ENCODE measurements around the gene DYNLT3. TPM values are rescaled to one million over a fixed set of nuclear protein-coding genes. Genes with fewer than 3 reads are reported as not detected.

The DYNLT3 gene
- total RNA-seq, 5 donors from 2014 or later (not counting 1 experiment from before 2014, with no cell fraction given), result 22.5 to 33.9 (median 29.8) TPM

GRCh38 chrX:37830371-37830770 lies 17.0 kb downstream of the DYNLT3 start:
- H3K36me3 ChIP-seq (ENCODE audit: control insufficient read depth in 2 of 2, extremely low read depth in 1 of 2, insufficient read depth in 1 of 2, low read length in 1 of 2), result no peaks in the 10 kb centered on the region
- no peaks in the 10 kb centered on the region for H3K27me3 ChIP-seq (replicated peaks in 1 of 2; ENCODE audit: control insufficient read depth in 2 of 2, extremely low read depth in 1 of 2, insufficient read depth in 2 of 2, low read length in 1 of 2)
- Mint-ChIP-seq H3K4me3 (no peak overlapping the region), H3K27ac (no peak overlapping the region), H3K27me3 (peaks cover 0 to 8% of the 10 kb centered on the region in 2 donors), H3K9me3 (no peaks in the 10 kb centered on the region), H3K4me1 (peaks cover 6 to 16% (median 12%) of the 10 kb centered on the region in 3 donors), H3K36me3 (no peaks in the 10 kb centered on the region)
- POLR2A ChIA-PET, result no interaction called here
- no peak overlapping the region for H3K27ac ChIP-seq (ENCODE audit: low read length)
- no CpG with 5 or more reads among the region's 1 CpG for WGBS (ENCODE audit: insufficient coverage)
- no peaks in the 10 kb centered on the region for H3K4me1 ChIP-seq (ENCODE audit: control insufficient read depth in 1 of 2, extremely low read depth in 1 of 2, insufficient read depth in 2 of 2, low read length in 2 of 2)
- CTCF ChIA-PET, result interaction anchor here (0.6 to 1.6 kb wide), 2 partner anchors 14 to 84 kb away, joined by 3 to 4 read pairs; no protein-coding TSS in a partner anchor
- H3K4me3 ChIP-seq (ENCODE audit: control insufficient read depth in 1 of 2, extremely low read depth in 1 of 2, low read length in 1 of 2), result no peak overlapping the region
- DNase-seq, result no peak
- no peak for ATAC-seq (replicated peaks in 1 of 4)
- no peaks in the 10 kb centered on the region for H3K9me3 ChIP-seq

DNA sequence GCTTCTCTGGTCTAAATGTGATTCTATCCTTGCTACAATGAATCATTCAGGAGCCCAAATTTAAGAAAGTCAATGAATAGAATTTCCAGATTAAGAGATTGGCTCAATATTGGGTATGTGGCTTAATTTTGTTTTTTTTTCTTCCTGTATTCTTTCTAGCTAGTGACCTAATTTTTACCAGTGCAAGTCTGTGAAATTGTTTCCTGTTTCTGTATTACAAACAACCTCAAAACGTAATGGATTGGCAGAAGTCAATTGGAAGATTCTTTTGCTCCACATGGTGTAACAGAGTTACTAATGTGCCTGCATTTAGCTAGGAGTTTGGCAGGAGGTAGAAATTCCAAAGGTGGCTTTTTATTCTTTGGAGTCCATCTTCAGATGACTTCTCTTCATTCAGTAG lies 17.6 kb downstream of the DYNLT3 start:
- Mint-ChIP-seq H3K4me3 (no peak overlapping the region), H3K27me3 (peaks cover 0 to 8% of the 10 kb centered on the region in 2 donors), H3K9me3 (no peaks in the 10 kb centered on the region), H3K27ac (peak overlapping the region; percentile 39 to 68), H3K36me3 (no peaks in the 10 kb centered on the region), H3K4me1 (peaks cover 11 to 23% (median 18%) of the 10 kb centered on the region in 3 donors)
- WGBS (ENCODE audit: insufficient coverage), result no CpG with 5 or more reads among the region's 1 CpG
- Histone ChIP-seq H3K4me1 (ENCODE audit: control insufficient read depth in 1 of 2, extremely low read depth in 1 of 2, insufficient read depth in 2 of 2, low read length in 2 of 2) (peaks cover 0 to 4% of the 10 kb centered on the region in 2 experiments), H3K27ac (ENCODE audit: low read length) (no peak overlapping the region), H3K27me3 (replicated peaks in 1 of 2; ENCODE audit: control insufficient read depth in 2 of 2, extremely low read depth in 1 of 2, insufficient read depth in 2 of 2, low read length in 1 of 2) (no peaks in the 10 kb centered on the region), H3K9me3 (no peaks in the 10 kb centered on the region), H3K4me3 (ENCODE audit: control insufficient read depth in 1 of 2, extremely low read depth in 1 of 2, low read length in 1 of 2) (no peak overlapping the region), H3K36me3 (ENCODE audit: control insufficient read depth in 2 of 2, extremely low read depth in 1 of 2, insufficient read depth in 1 of 2, low read length in 1 of 2) (no peaks in the 10 kb centered on the region)
- CTCF ChIA-PET, result interaction anchor here (0.6 to 1.6 kb wide), 3 partner anchors 14 to 84 kb away, joined by 3 to 9 read pairs (median 4); no protein-coding TSS in a partner anchor
- POLR2A ChIA-PET, result no interaction called here
- ATAC-seq (replicated peaks in 1 of 4) (no peak), DNase-seq (no peak)

GRCh38 chrX:37825215-37825842 lies 22.0 kb downstream of the DYNLT3 start:
- ATAC-seq (replicated peaks in 1 of 4), result peak; percentile 65 to 75 (median 71)
- peak; percentile 5 to 73 (median 46) for DNase-seq
- ChIA-PET POLR2A (interaction anchor here in 1 of 2 donors (1.0 kb wide), 1 partner anchor 17 kb away, joined by 3 read pairs; no protein-coding TSS in a partner anchor), CTCF (interaction anchor here (0.6 to 5.2 kb wide), 13 partner anchors 11 to 316 kb away, joined by 3 to 77 read pairs (median 3); no protein-coding TSS in a partner anchor)
- no peak overlapping the region for H3K27ac ChIP-seq (ENCODE audit: low read length)
- no peak overlapping the region for H3K4me3 Mint-ChIP-seq
- H3K9me3 ChIP-seq, result no peaks in the 10 kb centered on the region
- H3K4me1 ChIP-seq (ENCODE audit: control insufficient read depth in 1 of 2, extremely low read depth in 1 of 2, insufficient read depth in 2 of 2, low read length in 2 of 2), result peaks cover 0 to 8% of the 10 kb centered on the region in 2 experiments
- no peaks in the 10 kb centered on the region for H3K9me3 Mint-ChIP-seq
- H3K27me3 ChIP-seq (replicated peaks in 1 of 2; ENCODE audit: control insufficient read depth in 2 of 2, extremely low read depth in 1 of 2, insufficient read depth in 2 of 2, low read length in 1 of 2), result no peaks in the 10 kb centered on the region
- H3K36me3 ChIP-seq (ENCODE audit: control insufficient read depth in 2 of 2, extremely low read depth in 1 of 2, insufficient read depth in 1 of 2, low read length in 1 of 2), result no peaks in the 10 kb centered on the region
- no peaks in the 10 kb centered on the region for H3K36me3 Mint-ChIP-seq
- no CpG with 5 or more reads among the region's 3 CpGs for WGBS (ENCODE audit: insufficient coverage)
- H3K4me3 ChIP-seq (ENCODE audit: control insufficient read depth in 1 of 2, extremely low read depth in 1 of 2, low read length in 1 of 2), result no peak overlapping the region
- H3K27me3 Mint-ChIP-seq, result peaks cover 0 to 4% of the 10 kb centered on the region in 2 donors
- H3K4me1 Mint-ChIP-seq, result peaks cover 18 to 31% (median 26%) of the 10 kb centered on the region in 3 donors
- no peak overlapping the region for H3K27ac Mint-ChIP-seq

DNA sequence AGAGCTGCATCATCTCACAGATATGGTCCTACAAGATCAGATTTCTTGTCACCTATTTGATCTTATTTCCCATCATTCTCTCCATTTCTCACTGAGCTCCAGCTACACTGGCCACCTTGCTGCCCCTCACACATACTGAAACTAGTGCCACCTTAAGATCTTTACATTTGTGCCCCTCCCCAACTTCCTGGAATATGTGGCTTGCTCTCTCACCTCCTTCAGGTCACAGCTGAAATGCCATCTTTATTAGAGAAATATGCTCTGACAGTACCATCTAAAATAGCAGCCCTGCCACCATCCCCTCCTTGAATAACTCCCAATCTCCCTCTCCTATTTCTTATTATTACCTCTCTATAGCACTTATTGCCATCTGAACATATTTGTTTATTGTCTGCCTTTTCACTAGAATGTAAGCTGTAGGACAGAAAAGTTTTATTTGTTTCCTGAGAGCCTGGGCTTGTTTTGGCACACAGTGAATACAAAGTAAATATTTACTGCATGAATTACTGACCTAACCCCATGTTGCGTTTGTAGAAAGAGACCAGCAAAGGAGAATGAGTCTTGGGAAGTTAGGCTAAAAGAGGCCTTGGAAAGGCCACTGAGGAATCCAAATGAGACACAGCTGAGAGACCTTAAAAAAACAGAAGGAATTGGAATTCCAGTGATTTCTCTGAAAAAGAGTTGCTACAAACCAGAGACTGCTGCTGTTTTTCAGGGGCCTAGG lies 22.7 kb downstream of the DYNLT3 start:
- CTCF ChIA-PET, result interaction anchor here (0.6 to 5.2 kb wide), 13 partner anchors 10 to 315 kb away, joined by 3 to 77 read pairs (median 3); no protein-coding TSS in a partner anchor
- H3K4me1 Mint-ChIP-seq, result peaks cover 15 to 27% (median 21%) of the 10 kb centered on the region in 3 donors
- no peak for DNase-seq
- no peak overlapping the region for H3K27ac ChIP-seq (ENCODE audit: low read length)
- peaks cover 0 to 8% of the 10 kb centered on the region in 2 experiments for H3K4me1 ChIP-seq (ENCODE audit: control insufficient read depth in 1 of 2, extremely low read depth in 1 of 2, insufficient read depth in 2 of 2, low read length in 2 of 2)
- H3K9me3 Mint-ChIP-seq, result no peaks in the 10 kb centered on the region
- no peaks in the 10 kb centered on the region for H3K36me3 ChIP-seq (ENCODE audit: control insufficient read depth in 2 of 2, extremely low read depth in 1 of 2, insufficient read depth in 1 of 2, low read length in 1 of 2)
- WGBS (ENCODE audit: insufficient coverage), result no CpG with 5 or more reads among the region's 1 CpG
- H3K9me3 ChIP-seq, result no peaks in the 10 kb centered on the region
- ATAC-seq (replicated peaks in 1 of 4), result no peak
- peak overlapping the region in 1 of 2 donors; percentile 37 for H3K27ac Mint-ChIP-seq
- H3K36me3 Mint-ChIP-seq, result no peaks in the 10 kb centered on the region
- no peak overlapping the region for H3K4me3 ChIP-seq (ENCODE audit: control insufficient read depth in 1 of 2, extremely low read depth in 1 of 2, low read length in 1 of 2)
- no peaks in the 10 kb centered on the region for H3K27me3 ChIP-seq (replicated peaks in 1 of 2; ENCODE audit: control insufficient read depth in 2 of 2, extremely low read depth in 1 of 2, insufficient read depth in 2 of 2, low read length in 1 of 2)
- peaks cover 0 to 4% of the 10 kb centered on the region in 2 donors for H3K27me3 Mint-ChIP-seq
- H3K4me3 Mint-ChIP-seq, result no peak overlapping the region
- POLR2A ChIA-PET, result interaction anchor here in 1 of 2 donors (1.0 kb wide), 1 partner anchor 17 kb away, joined by 3 read pairs; no protein-coding TSS in a partner anchor

DNA sequence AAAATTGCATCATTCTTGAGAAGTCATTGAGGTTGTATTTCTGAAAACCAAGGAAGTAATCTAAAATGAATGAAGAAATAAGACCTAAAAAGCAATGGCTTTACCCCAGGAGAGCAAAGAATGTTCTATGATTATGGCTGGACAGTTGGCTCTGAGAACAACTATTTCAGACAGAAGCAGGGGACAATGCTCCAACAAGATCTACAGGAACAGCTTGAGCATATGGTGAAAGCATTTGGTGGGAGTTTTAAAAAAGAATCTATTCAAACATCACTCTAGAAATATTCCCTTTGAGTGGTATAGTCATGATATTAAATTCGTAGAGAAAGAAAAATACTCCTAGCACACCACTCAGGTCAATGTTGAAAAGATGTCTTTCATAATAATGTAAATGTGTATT lies 26.7 kb downstream of the DYNLT3 start:
- no peaks in the 10 kb centered on the region for H3K36me3 ChIP-seq (ENCODE audit: control insufficient read depth in 2 of 2, extremely low read depth in 1 of 2, insufficient read depth in 1 of 2, low read length in 1 of 2)
- peaks cover 0 to 16% of the 10 kb centered on the region in 2 donors for H3K27me3 Mint-ChIP-seq
- no peaks in the 10 kb centered on the region for H3K9me3 Mint-ChIP-seq
- ATAC-seq (replicated peaks in 1 of 4) (no peak), DNase-seq (no peak)
- no CpG with 5 or more reads among the region's 1 CpG for WGBS (ENCODE audit: insufficient coverage)
- H3K9me3 ChIP-seq, result no peaks in the 10 kb centered on the region
- H3K4me3 Mint-ChIP-seq, result no peak overlapping the region
- peaks cover 0 to 8% of the 10 kb centered on the region in 2 experiments for H3K4me1 ChIP-seq (ENCODE audit: control insufficient read depth in 1 of 2, extremely low read depth in 1 of 2, insufficient read depth in 2 of 2, low read length in 2 of 2)
- H3K4me3 ChIP-seq (ENCODE audit: control insufficient read depth in 1 of 2, extremely low read depth in 1 of 2, low read length in 1 of 2), result no peak overlapping the region
- H3K4me1 Mint-ChIP-seq, result peaks cover 12 to 20% (median 15%) of the 10 kb centered on the region in 3 donors
- H3K27ac Mint-ChIP-seq, result no peak overlapping the region
- ChIA-PET CTCF (no interaction called here), POLR2A (no interaction called here)
- no peaks in the 10 kb centered on the region for H3K36me3 Mint-ChIP-seq
- H3K27me3 ChIP-seq (replicated peaks in 1 of 2; ENCODE audit: control insufficient read depth in 2 of 2, extremely low read depth in 1 of 2, insufficient read depth in 2 of 2, low read length in 1 of 2), result no peaks in the 10 kb centered on the region
- no peak overlapping the region for H3K27ac ChIP-seq (ENCODE audit: low read length)

GRCh38 chrX:37818031-37818430 lies 29.3 kb downstream of the DYNLT3 start:
- no CpG with 5 or more reads among the region's 2 CpGs for WGBS (ENCODE audit: insufficient coverage)
- H3K27ac Mint-ChIP-seq, result no peak overlapping the region
- peaks cover 0 to 18% of the 10 kb centered on the region in 2 donors for H3K27me3 Mint-ChIP-seq
- no peaks in the 10 kb centered on the region for H3K36me3 Mint-ChIP-seq
- H3K9me3 Mint-ChIP-seq, result no peaks in the 10 kb centered on the region
- no peaks in the 10 kb centered on the region for H3K4me1 ChIP-seq (ENCODE audit: control insufficient read depth in 1 of 2, extremely low read depth in 1 of 2, insufficient read depth in 2 of 2, low read length in 2 of 2)
- no peak overlapping the region for H3K27ac ChIP-seq (ENCODE audit: low read length)
- H3K27me3 ChIP-seq (replicated peaks in 1 of 2; ENCODE audit: control insufficient read depth in 2 of 2, extremely low read depth in 1 of 2, insufficient read depth in 2 of 2, low read length in 1 of 2), result no peaks in the 10 kb centered on the region
- H3K4me3 Mint-ChIP-seq, result no peak overlapping the region
- H3K36me3 ChIP-seq (ENCODE audit: control insufficient read depth in 2 of 2, extremely low read depth in 1 of 2, insufficient read depth in 1 of 2, low read length in 1 of 2), result no peaks in the 10 kb centered on the region
- ChIA-PET CTCF (no interaction called here), POLR2A (no interaction called here)
- DNase-seq (no peak), ATAC-seq (replicated peaks in 1 of 4) (no peak)
- H3K4me1 Mint-ChIP-seq, result peaks cover 0 to 7% (median 0%) of the 10 kb centered on the region in 3 donors
- H3K4me3 ChIP-seq (ENCODE audit: control insufficient read depth in 1 of 2, extremely low read depth in 1 of 2, low read length in 1 of 2), result no peak overlapping the region
- H3K9me3 ChIP-seq, result no peaks in the 10 kb centered on the region
